HEK293 (cell line): ENCODE data around the gene LRP1B.

Source experiments
- CTCF ChIA-PET: fragments of 350-600 bp; formaldehyde crosslinking; extraction: SDS; loops from one replicate; lab custom pipeline; 2021; ENCODE audit warnings: antibody characterized with exemption; lab: Yijun Ruan, JAX
- POLR2A ChIA-PET: fragments of 300-600 bp; formaldehyde crosslinking; extraction: SDS; loops from one replicate; lab custom pipeline; 2020; ENCODE audit warnings: antibody characterized with exemption, inconsistent platforms; lab: Yijun Ruan, JAX
- H3K27ac ChIP-seq: fragments of 200-500 bp; sonication (Bioruptor generic); 2 replicates; pipeline ENCODE4 v1.5.1; 2014; ENCODE audit warnings: low read depth, low read length, control low read depth, inconsistent platforms; ENCODE audit errors: extremely low read depth
- H3K36me3 ChIP-seq, 2 experiments: fragments of 200-500 bp in 1 of 2; sonication (Bioruptor generic) in 1 of 2; 1 replicate in 1 of 2; 2 replicates in 1 of 2; pipeline ENCODE4 v1.5.1; 2014 to 2017; ENCODE audit warnings: inconsistent platforms in 2 of 2, low read length in 2 of 2; ENCODE audit not compliant: control insufficient read depth in 2 of 2, insufficient read depth in 1 of 2
- H3K4me1 ChIP-seq: fragments of 200-500 bp; sonication (Bioruptor generic); 2 replicates; pipeline ENCODE4 v1.5.1; 2014; ENCODE audit warnings: mild to moderate bottlenecking, low read length, inconsistent platforms; ENCODE audit not compliant: control insufficient read depth, insufficient read depth
- H3K4me3 ChIP-seq: 2 replicates; pipeline ENCODE4 v1.5.1; 2011; ENCODE audit warnings: low read depth, mild to moderate bottlenecking, control low read depth, low read length, moderate library complexity
- H3K9me3 ChIP-seq: fragments of 200-500 bp; sonication (Bioruptor generic); 2 replicates; pipeline ENCODE4 v1.5.1; 2014; ENCODE audit warnings: low read depth, low read length, inconsistent platforms; ENCODE audit not compliant: control insufficient read depth, insufficient read depth
- GLI4 ChIP-seq: fragments of 450-650 bp; formaldehyde crosslinking; IDR thresholded peaks from 2 replicates; pipeline ENCODE4 v1.5.1; 2016; ENCODE audit warnings: missing biosample characterization, missing genetic modification characterization
- HIC1 ChIP-seq: fragments of 450-650 bp; formaldehyde crosslinking; IDR thresholded peaks from 2 replicates; pipeline ENCODE4 v1.5.1; 2016; ENCODE audit warnings: missing biosample characterization, missing genetic modification characterization
- PRDM6 ChIP-seq: fragments of 450-650 bp; formaldehyde crosslinking; IDR thresholded peaks from 2 replicates; pipeline ENCODE4 v1.5.1; 2017; ENCODE audit warnings: missing biosample characterization, missing genetic modification characterization
- ZBTB1 ChIP-seq: fragments of 450-650 bp; formaldehyde crosslinking; IDR thresholded peaks from 2 replicates; pipeline ENCODE4 v1.5.1; 2016; ENCODE audit warnings: missing biosample characterization, missing genetic modification characterization
- ZBTB26 ChIP-seq: fragments of 450-650 bp; formaldehyde crosslinking; optimal IDR thresholded peaks from 2 replicates; pipeline ENCODE3; 2016; ENCODE audit warnings: missing biosample characterization, mild to moderate bottlenecking, missing genetic modification characterization
- ZNF114 ChIP-seq: fragments of 450-650 bp; formaldehyde crosslinking; IDR thresholded peaks from 2 replicates; pipeline ENCODE4 v1.5.0; 2017; ENCODE audit warnings: missing biosample characterization, missing genetic modification characterization
- ZNF140 ChIP-seq: fragments of 450-650 bp; formaldehyde crosslinking; IDR thresholded peaks from 2 replicates; pipeline ENCODE4 v1.5.1; 2016; ENCODE audit warnings: missing biosample characterization, missing genetic modification characterization
- ZNF18 ChIP-seq: fragments of 450-650 bp; formaldehyde crosslinking; IDR thresholded peaks from 2 replicates; pipeline ENCODE4 v1.5.1; 2016; ENCODE audit warnings: missing biosample characterization, missing genetic modification characterization
- ZNF184 ChIP-seq: fragments of 450-650 bp; IDR thresholded peaks from 2 replicates; pipeline ENCODE4 v1.5.1; 2018; ENCODE audit warnings: missing biosample characterization, mild to moderate bottlenecking, missing genetic modification characterization
- ZNF24 ChIP-seq: fragments of 450-650 bp; formaldehyde crosslinking; IDR thresholded peaks from 2 replicates; pipeline ENCODE4 v1.5.1; 2016; ENCODE audit warnings: missing biosample characterization, missing genetic modification characterization
- ZNF555 ChIP-seq: fragments of 450-650 bp; formaldehyde crosslinking; conservative IDR thresholded peaks from 2 replicates; pipeline ENCODE4 v1.5.1; 2017; ENCODE audit warnings: missing biosample characterization, mild to moderate bottlenecking, missing genetic modification characterization, inconsistent platforms
- ZNF660 ChIP-seq: fragments of 450-650 bp; IDR thresholded peaks from 2 replicates; pipeline ENCODE4 v1.5.1; 2018; ENCODE audit warnings: missing biosample characterization, mild to moderate bottlenecking, missing genetic modification characterization
- ZNF664 ChIP-seq: fragments of 450-650 bp; formaldehyde crosslinking; IDR thresholded peaks from 2 replicates; pipeline ENCODE4 v1.5.1; 2016; ENCODE audit warnings: missing biosample characterization, missing genetic modification characterization
- TF ChIP-seq, protein P1 (sequence below): fragments of 450-650 bp; formaldehyde crosslinking; IDR thresholded peaks from 2 replicates; pipeline ENCODE4 v1.5.1; 2016; ENCODE audit warnings: missing biosample characterization, missing genetic modification characterization
- TF ChIP-seq, protein P2 (sequence below): fragments of 450-650 bp; formaldehyde crosslinking; IDR thresholded peaks from 2 replicates; pipeline ENCODE4 v1.5.1; 2016; ENCODE audit warnings: missing biosample characterization, missing genetic modification characterization

Gene LRP1B

GRCh38 chr2:140600116-140600515, 1530.7 kb downstream of the LRP1B start:
- Histone ChIP-seq H3K4me1 (no peaks in the 10 kb centered on the region), H3K27ac (no peak overlapping the region), H3K9me3 (no peaks in the 10 kb centered on the region)
- ChIA-PET POLR2A (no interaction called here), CTCF (interaction anchor here (0.6 to 1.2 kb wide), 4 partner anchors 9 to 704 kb away, joined by 3 to 5 read pairs (median 3); no protein-coding TSS in a partner anchor)
- TF ChIP-seq, protein P1, sequence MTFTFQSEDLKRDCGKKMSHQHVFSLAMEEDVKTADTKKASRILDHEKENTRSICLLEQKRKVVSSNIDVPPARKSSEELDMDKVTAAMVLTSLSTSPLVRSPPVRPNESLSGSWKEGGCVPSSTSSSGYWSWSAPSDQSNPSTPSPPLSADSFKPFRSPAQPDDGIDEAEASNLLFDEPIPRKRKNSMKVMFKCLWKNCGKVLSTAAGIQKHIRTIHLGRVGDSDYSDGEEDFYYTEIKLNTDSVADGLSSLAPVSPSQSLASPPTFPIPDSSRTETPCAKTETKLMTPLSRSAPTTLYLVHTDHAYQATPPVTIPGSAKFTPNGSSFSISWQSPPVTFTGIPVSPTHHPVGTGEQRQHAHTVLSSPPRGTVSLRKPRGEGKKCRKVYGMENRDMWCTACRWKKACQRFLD (tag by site-specific recombination), result no peak
- TF ChIP-seq PRDM6 (tag by site-specific recombination), result 0 out of 2 replicates have a peak, but pooled peaks have one; percentile 28
- TF ChIP-seq, all 188 proteins: peak for 1
- Histone ChIP-seq H3K36me3 (no peaks in the 10 kb centered on the region), H3K4me3 (no peak overlapping the region)

DNA sequence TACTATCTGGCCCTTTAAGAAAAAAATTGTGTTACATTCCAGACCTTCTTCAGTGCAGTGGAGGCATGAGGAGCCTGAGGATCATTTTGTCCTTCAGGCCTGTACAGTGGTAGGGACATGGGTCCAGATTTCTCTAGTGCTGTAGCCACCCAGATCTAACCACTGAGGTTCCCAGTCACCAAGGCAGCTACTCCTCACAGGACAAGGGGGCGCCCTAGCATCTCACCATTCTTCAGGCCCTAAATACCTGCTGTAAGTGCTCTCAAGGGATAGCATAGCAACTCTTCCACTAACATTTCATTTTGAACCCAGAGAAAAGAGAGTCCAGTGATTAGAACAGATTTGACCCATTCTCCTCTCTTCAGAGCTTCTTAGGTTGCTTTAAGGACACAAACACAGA, 1533.0 kb downstream of the LRP1B start:
- Histone ChIP-seq H3K36me3 (no peaks in the 10 kb centered on the region), H3K4me1 (peaks cover 3% of the 10 kb centered on the region; the same call in 1 of the 2 replicates), H3K27ac (no peak overlapping the region), H3K9me3 (no peaks in the 10 kb centered on the region), H3K4me3 (no peak overlapping the region)
- CTCF ChIA-PET, result no interaction called here
- TF ChIP-seq ZNF555 (tag by site-specific recombination), result no peak
- TF ChIP-seq ZNF140 (tag by site-specific recombination), result no peak
- TF ChIP-seq ZNF184, result no peak
- no peak for TF ChIP-seq ZNF660 (tag by site-specific recombination)
- TF ChIP-seq ZBTB1 (tag by site-specific recombination), result no peak
- no peak for TF ChIP-seq ZNF18
- TF ChIP-seq GLI4, result no peak
- no peak for TF ChIP-seq ZNF114 (tag by site-specific recombination)
- no peak for TF ChIP-seq ZNF24 (tag by site-specific recombination)
- no peak for TF ChIP-seq ZBTB26 (tag by site-specific recombination)
- no peak for TF ChIP-seq HIC1 (tag by site-specific recombination)
- TF ChIP-seq ZNF664 (tag by site-specific recombination), result no peak
- TF ChIP-seq, protein P2, sequence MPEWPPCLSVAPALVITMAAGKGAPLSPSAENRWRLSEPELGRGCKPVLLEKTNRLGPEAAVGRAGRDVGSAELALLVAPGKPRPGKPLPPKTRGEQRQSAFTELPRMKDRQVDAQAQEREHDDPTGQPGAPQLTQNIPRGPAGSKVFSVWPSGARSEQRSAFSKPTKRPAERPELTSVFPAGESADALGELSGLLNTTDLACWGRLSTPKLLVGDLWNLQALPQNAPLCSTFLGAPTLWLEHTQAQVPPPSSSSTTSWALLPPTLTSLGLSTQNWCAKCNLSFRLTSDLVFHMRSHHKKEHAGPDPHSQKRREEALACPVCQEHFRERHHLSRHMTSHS (tag by site-specific recombination), result no peak
- TF ChIP-seq, all 188 proteins: peak for 0
- POLR2A ChIA-PET, result no interaction called here
